ENCODE data around the gene CAMK1D.

GRCh38 chr10:12791728-12792127 is 442.4 kb downstream of the CAMK1D start:
- no peak for TF ChIP-seq RAD21 (IDR thresholded peaks at IDR 0.05; ENCODE audit: insufficient read depth, low read depth, low read length)
- TF ChIP-seq CTCF (IDR thresholded peaks at IDR 0.05 in 2 of 3, conservative IDR thresholded peaks at IDR 0.05 in 1 of 3; ENCODE audit: control insufficient read depth in 2 of 3, extremely low read depth in 1 of 3, insufficient read depth in 1 of 3, low read depth in 3 of 3, low read length in 3 of 3), result no peak
- TF ChIP-seq ATF2 (IDR thresholded peaks at IDR 0.05; ENCODE audit: low read length), result no peak
- no peak for TF ChIP-seq ZNF384 (IDR thresholded peaks at IDR 0.05; ENCODE audit: borderline replicate concordance, low read depth, low read length)
- TF ChIP-seq ATF3 (IDR thresholded peaks at IDR 0.05; ENCODE audit: borderline replicate concordance, extremely low read depth, low read depth, low read length), result no peak
- TF ChIP-seq POLR2A (IDR thresholded peaks at IDR 0.05; ENCODE audit: low read depth, low read length), result no peak
- no peak for TF ChIP-seq FOS (IDR thresholded peaks at IDR 0.05; ENCODE audit: borderline replicate concordance, extremely low read depth, insufficient read length)
- TF ChIP-seq CREB1 (IDR thresholded peaks at IDR 0.05; ENCODE audit: low read depth), result no peak
- no peak for TF ChIP-seq MXI1 (IDR thresholded peaks at IDR 0.05; ENCODE audit: low read depth, low read length)
- TF ChIP-seq MAX (IDR thresholded peaks at IDR 0.05; ENCODE audit: low read depth, low read length), result no peak

Measured in GM12878 (cell line).